WTC11 (cell line): ENCODE data around the gene SVOPL.

Experiments
- GABPB1 ChIP-seq: sonication (generic); formaldehyde crosslinking; IDR thresholded peaks from 2 replicates; pipeline ENCODE4 v1.8.1; 2023; ENCODE audit warnings: mild to moderate bottlenecking, missing genetic modification reagents
- NFE2L1 ChIP-seq: sonication (generic); formaldehyde crosslinking; IDR thresholded peaks from 2 replicates; pipeline ENCODE4 v1.8.1; 2023; ENCODE audit warnings: missing genetic modification reagents
- NFYB ChIP-seq: sonication (generic); formaldehyde crosslinking; conservative IDR thresholded peaks from 2 replicates; pipeline ENCODE4 v1.8.0; 2022; ENCODE audit warnings: low read depth, missing genetic modification reagents
- NR2C2 ChIP-seq: sonication (generic); formaldehyde crosslinking; IDR thresholded peaks from 2 replicates; pipeline ENCODE4 v1.8.0; 2022; ENCODE audit warnings: mild to moderate bottlenecking, missing genetic modification reagents
- SP1 ChIP-seq: sonication (generic); formaldehyde crosslinking; conservative IDR thresholded peaks from 2 replicates; pipeline ENCODE4 v1.8.1; 2022; ENCODE audit warnings: missing genetic modification reagents
- ZNF219 ChIP-seq: sonication (generic); formaldehyde crosslinking; IDR thresholded peaks from 2 replicates; pipeline ENCODE4 v1.8.0; 2023; ENCODE audit warnings: missing genetic modification reagents, mild to moderate bottlenecking, borderline replicate concordance
- ZNF396 ChIP-seq: fragments of 250-450 bp; sonication (Bioruptor Pico); IDR thresholded peaks from 2 replicates; pipeline ENCODE4 v1.8.0; 2021; ENCODE audit warnings: mild to moderate bottlenecking, moderate library complexity, borderline replicate concordance
- ZNF416 ChIP-seq: fragments of 250-450 bp; sonication (Bioruptor Pico); IDR thresholded peaks from 2 replicates; pipeline ENCODE4 v1.9.0; 2021; ENCODE audit warnings: mild to moderate bottlenecking, inconsistent platforms
- TF ChIP-seq, protein P1 (sequence below): fragments of 200-600 bp; IDR thresholded peaks from 2 replicates; pipeline ENCODE4 v1.8.0; 2022; ENCODE audit warnings: antibody characterized with exemption

DNA sequence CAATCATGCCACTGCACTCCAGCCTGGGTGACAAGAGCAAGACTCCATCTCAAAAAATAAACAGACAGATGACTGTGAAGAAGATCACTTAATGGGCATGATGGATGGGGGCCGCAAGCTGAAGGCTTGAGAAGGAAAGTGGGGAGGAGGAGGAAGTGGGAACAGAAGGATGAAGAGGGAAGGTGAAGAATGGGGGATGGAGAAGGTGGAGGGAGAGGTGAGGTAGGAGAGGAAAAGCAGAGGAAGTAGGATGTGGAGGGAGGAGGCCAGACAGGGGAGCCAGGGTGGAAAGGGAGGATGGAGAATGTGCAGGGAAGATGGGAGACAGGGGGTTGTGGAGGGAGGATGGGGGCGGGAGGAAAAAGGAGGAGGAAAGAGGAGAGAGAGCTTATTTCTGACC lies 68.8 kb downstream of the SVOPL start:
- TF ChIP-seq NFE2L1 (CRISPR knock-in tag), result no peak
- TF ChIP-seq, protein P1, sequence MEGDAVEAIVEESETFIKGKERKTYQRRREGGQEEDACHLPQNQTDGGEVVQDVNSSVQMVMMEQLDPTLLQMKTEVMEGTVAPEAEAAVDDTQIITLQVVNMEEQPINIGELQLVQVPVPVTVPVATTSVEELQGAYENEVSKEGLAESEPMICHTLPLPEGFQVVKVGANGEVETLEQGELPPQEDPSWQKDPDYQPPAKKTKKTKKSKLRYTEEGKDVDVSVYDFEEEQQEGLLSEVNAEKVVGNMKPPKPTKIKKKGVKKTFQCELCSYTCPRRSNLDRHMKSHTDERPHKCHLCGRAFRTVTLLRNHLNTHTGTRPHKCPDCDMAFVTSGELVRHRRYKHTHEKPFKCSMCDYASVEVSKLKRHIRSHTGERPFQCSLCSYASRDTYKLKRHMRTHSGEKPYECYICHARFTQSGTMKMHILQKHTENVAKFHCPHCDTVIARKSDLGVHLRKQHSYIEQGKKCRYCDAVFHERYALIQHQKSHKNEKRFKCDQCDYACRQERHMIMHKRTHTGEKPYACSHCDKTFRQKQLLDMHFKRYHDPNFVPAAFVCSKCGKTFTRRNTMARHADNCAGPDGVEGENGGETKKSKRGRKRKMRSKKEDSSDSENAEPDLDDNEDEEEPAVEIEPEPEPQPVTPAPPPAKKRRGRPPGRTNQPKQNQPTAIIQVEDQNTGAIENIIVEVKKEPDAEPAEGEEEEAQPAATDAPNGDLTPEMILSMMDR, result no peak
- TF ChIP-seq NFYB (CRISPR knock-in tag), result no peak
- no peak for TF ChIP-seq NR2C2
- no peak for TF ChIP-seq ZNF219 (CRISPR knock-in tag)
- no peak for TF ChIP-seq SP1 (CRISPR knock-in tag)
- no peak for TF ChIP-seq ZNF416 (CRISPR knock-in tag)
- TF ChIP-seq GABPB1, result no peak
- no peak for TF ChIP-seq ZNF396
